Measurements from ENCODE around the gene COMMD10. TPM values are rescaled to one million over a fixed set of nuclear protein-coding genes. Genes with fewer than 3 reads are reported as not detected.

COMMD10 gene
- total RNA-seq, 1 experiment from 2014 or later, result 39.8 TPM

DNA sequence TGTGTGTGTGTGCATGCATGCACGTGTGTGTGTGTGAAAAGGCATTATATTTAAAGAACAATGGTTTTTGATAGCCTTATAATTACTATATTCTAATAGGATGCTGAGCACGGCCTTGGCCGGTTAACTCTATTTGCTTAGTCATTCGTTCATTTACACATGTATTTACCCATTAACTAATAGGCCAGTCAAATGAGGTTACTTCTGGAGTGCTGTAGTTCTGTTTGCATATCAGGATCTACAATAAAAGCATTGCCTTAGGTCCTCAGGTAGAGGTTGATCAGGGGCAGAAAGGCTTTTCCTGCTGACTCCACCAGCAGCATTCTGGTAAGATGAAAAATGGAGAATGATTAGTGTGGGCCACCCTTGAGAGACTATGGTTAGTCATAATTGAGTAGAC lies 219.0 kb downstream of the COMMD10 start:
- intact Hi-C loops (cut with micrococcal nuclease; ENCODE audit: unreplicated experiment), result no loop called here
- Mint-ChIP-seq H3K36me3 (ENCODE audit: insufficient read depth, unreplicated experiment) (no peaks in the 10 kb centered on the region), H3K27ac (ENCODE audit: unreplicated experiment) (no peak overlapping the region), H3K4me1 (ENCODE audit: low read depth, unreplicated experiment) (no peaks in the 10 kb centered on the region), H3K4me3 (ENCODE audit: low read depth, unreplicated experiment) (no peak overlapping the region), H3K9me3 (ENCODE audit: low read depth, unreplicated experiment) (peaks cover 7% of the 10 kb centered on the region), H3K27me3 (ENCODE audit: unreplicated experiment) (no peaks in the 10 kb centered on the region)
- TF ChIP-seq, protein P1, sequence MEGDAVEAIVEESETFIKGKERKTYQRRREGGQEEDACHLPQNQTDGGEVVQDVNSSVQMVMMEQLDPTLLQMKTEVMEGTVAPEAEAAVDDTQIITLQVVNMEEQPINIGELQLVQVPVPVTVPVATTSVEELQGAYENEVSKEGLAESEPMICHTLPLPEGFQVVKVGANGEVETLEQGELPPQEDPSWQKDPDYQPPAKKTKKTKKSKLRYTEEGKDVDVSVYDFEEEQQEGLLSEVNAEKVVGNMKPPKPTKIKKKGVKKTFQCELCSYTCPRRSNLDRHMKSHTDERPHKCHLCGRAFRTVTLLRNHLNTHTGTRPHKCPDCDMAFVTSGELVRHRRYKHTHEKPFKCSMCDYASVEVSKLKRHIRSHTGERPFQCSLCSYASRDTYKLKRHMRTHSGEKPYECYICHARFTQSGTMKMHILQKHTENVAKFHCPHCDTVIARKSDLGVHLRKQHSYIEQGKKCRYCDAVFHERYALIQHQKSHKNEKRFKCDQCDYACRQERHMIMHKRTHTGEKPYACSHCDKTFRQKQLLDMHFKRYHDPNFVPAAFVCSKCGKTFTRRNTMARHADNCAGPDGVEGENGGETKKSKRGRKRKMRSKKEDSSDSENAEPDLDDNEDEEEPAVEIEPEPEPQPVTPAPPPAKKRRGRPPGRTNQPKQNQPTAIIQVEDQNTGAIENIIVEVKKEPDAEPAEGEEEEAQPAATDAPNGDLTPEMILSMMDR (IDR thresholded peaks at IDR 0.05; ENCODE audit: unreplicated experiment), result no peak
- BruUV-seq (replicated peaks), result no TSS peak
- DNase-seq, result no peak
- CTCF ChIA-PET, result interaction anchor here (0.7 kb wide), 1 partner anchor 62 kb away, joined by 3 read pairs; no protein-coding TSS in a partner anchor

DNA sequence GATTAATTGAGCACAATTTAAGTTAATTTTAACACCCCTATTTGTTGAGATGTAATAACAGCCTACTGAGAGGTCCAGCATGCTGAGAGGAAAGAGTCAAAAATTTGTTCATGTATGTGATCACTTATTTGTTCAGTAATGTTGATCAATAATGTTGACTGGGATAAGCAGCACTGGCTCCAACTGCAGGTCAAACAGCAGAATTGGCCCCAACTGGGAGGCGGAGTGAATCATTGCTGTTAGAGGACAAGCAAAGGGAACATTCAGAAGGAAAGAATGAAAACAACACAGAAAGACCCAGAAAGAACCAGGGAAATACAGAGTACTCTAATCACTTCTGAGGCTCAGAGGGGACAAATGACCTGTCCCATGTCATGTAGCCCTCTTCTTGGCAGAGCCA lies 221.1 kb downstream of the COMMD10 start:
- DNase-seq, result no peak
- TF ChIP-seq, protein P1 (IDR thresholded peaks at IDR 0.05; ENCODE audit: unreplicated experiment), result no peak
- intact Hi-C loops (cut with micrococcal nuclease; ENCODE audit: unreplicated experiment), result no loop called here
- CTCF ChIA-PET, result no interaction called here
- Mint-ChIP-seq H3K4me3 (ENCODE audit: low read depth, unreplicated experiment) (no peak overlapping the region), H3K9me3 (ENCODE audit: low read depth, unreplicated experiment) (peaks cover 7% of the 10 kb centered on the region), H3K4me1 (ENCODE audit: low read depth, unreplicated experiment) (no peaks in the 10 kb centered on the region), H3K27ac (ENCODE audit: unreplicated experiment) (no peak overlapping the region), H3K27me3 (ENCODE audit: unreplicated experiment) (no peaks in the 10 kb centered on the region), H3K36me3 (ENCODE audit: insufficient read depth, unreplicated experiment) (no peaks in the 10 kb centered on the region)
- no TSS peak for BruUV-seq (replicated peaks)

DNA sequence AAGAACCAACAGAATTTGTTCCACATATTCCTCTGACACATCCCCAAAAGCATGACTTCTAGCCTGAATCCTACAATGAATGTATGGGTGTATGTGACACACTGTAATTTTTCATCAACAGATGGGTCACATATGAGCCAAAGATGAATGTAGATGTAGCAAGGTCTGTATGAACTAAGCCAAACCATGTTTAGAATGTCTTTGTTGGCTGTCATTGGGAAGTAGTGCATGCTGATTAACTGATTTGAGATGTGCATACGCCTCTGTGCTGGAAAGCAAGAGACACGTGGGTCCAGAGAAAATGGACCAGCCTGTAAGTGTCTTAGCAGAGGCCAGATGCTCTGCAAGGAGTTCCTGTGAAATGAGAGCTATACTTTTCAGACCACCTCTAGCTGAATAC lies 222.0 kb downstream of the COMMD10 start:
- peaks cover 7% of the 10 kb centered on the region for H3K9me3 Mint-ChIP-seq (ENCODE audit: low read depth, unreplicated experiment)
- no peak for DNase-seq
- H3K36me3 Mint-ChIP-seq (ENCODE audit: insufficient read depth, unreplicated experiment), result no peaks in the 10 kb centered on the region
- H3K27me3 Mint-ChIP-seq (ENCODE audit: unreplicated experiment), result no peaks in the 10 kb centered on the region
- BruUV-seq (replicated peaks), result no TSS peak
- intact Hi-C loops (cut with micrococcal nuclease; ENCODE audit: unreplicated experiment), result no loop called here
- no peak overlapping the region for H3K4me3 Mint-ChIP-seq (ENCODE audit: low read depth, unreplicated experiment)
- H3K27ac Mint-ChIP-seq (ENCODE audit: unreplicated experiment), result no peak overlapping the region
- no peaks in the 10 kb centered on the region for H3K4me1 Mint-ChIP-seq (ENCODE audit: low read depth, unreplicated experiment)
- CTCF ChIA-PET, result no interaction called here
- TF ChIP-seq, protein P1 (IDR thresholded peaks at IDR 0.05; ENCODE audit: unreplicated experiment), result no peak

DNA sequence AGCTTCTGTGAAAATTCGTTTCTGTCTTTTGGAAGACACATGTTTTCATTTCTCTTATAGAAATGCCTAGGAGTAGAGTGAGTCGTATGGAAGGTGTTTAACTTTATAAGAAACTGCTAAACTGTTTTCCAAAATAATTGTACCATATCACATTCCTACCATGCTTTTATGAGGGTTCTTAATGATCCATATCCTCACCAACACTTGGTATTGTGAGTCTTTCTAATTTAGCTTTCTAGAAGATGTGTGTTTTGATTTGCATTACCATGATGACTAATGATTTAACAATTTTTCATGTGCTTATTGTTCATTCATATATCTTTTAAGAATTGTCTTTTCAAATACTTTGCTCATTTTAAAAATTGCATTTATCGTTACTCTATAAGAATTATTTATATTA lies 223.6 kb downstream of the COMMD10 start:
- no peaks in the 10 kb centered on the region for H3K36me3 Mint-ChIP-seq (ENCODE audit: insufficient read depth, unreplicated experiment)
- CTCF ChIA-PET, result no interaction called here
- peaks cover 5% of the 10 kb centered on the region for H3K4me1 Mint-ChIP-seq (ENCODE audit: low read depth, unreplicated experiment)

More for the DNA sequence above, 223.6 kb downstream of the COMMD10 start:
- BruUV-seq (replicated peaks), result no TSS peak
- no peak for DNase-seq
- TF ChIP-seq, protein P1 (IDR thresholded peaks at IDR 0.05; ENCODE audit: unreplicated experiment), result no peak
- Mint-ChIP-seq H3K27me3 (ENCODE audit: unreplicated experiment) (no peaks in the 10 kb centered on the region), H3K9me3 (ENCODE audit: low read depth, unreplicated experiment) (peaks cover 7% of the 10 kb centered on the region), H3K4me3 (ENCODE audit: low read depth, unreplicated experiment) (no peak overlapping the region), H3K27ac (ENCODE audit: unreplicated experiment) (no peak overlapping the region)
- intact Hi-C loops (cut with micrococcal nuclease; ENCODE audit: unreplicated experiment), result no loop called here

Data from Calu3 (cell line).